ENCODE results near the gene MAP3K19.

- TF ChIP-seq CTCF (IDR thresholded peaks at IDR 0.05; ENCODE audit: low read depth, low read length, poor library complexity, severe bottlenecking) (no peak), EZH2phosphoT487 (IDR thresholded peaks at IDR 0.05; ENCODE audit: borderline replicate concordance, low read length) (no peak)
Measured at GRCh38 chr2:134933732-134934131, 113.5 kb downstream of the MAP3K19 start.

All from DOHH2 (cell line).